Stomach (tissue), 4 donors: ENCODE results near the gene TMEM135.

Experiments used
- EP300 ChIP-seq: sonication (generic); formaldehyde crosslinking; IDR thresholded peaks from one replicate; pipeline ENCODE4 v1.6.1; 2017; ENCODE audit warnings: antibody characterized with exemption
- POLR2A ChIP-seq, 4 donors: fragments of 450-650 bp; IDR thresholded peaks; one replicate each; pipeline ENCODE4 v1.6.1; 2016; ENCODE audit warnings: antibody characterized with exemption in 4 of 4, control low read depth in 2 of 4, mild to moderate bottlenecking in 1 of 4, moderate library complexity in 1 of 4
- TF ChIP-seq, protein P1 (sequence below), 7 experiments: fragments of 450-650 bp in 4 of 7; fragments of 200-600 bp in 3 of 7; sonication (generic) in 3 of 7; IDR thresholded peaks; one replicate each; pipeline ENCODE4 v1.5.1; 2016 to 2019; ENCODE audit warnings: antibody characterized with exemption in 7 of 7, control low read depth in 2 of 7, mild to moderate bottlenecking in 1 of 7

GRCh38 chr11:87019613-87020271 lies 18.0 kb upstream of the TMEM135 start:
- TF ChIP-seq, protein P1, sequence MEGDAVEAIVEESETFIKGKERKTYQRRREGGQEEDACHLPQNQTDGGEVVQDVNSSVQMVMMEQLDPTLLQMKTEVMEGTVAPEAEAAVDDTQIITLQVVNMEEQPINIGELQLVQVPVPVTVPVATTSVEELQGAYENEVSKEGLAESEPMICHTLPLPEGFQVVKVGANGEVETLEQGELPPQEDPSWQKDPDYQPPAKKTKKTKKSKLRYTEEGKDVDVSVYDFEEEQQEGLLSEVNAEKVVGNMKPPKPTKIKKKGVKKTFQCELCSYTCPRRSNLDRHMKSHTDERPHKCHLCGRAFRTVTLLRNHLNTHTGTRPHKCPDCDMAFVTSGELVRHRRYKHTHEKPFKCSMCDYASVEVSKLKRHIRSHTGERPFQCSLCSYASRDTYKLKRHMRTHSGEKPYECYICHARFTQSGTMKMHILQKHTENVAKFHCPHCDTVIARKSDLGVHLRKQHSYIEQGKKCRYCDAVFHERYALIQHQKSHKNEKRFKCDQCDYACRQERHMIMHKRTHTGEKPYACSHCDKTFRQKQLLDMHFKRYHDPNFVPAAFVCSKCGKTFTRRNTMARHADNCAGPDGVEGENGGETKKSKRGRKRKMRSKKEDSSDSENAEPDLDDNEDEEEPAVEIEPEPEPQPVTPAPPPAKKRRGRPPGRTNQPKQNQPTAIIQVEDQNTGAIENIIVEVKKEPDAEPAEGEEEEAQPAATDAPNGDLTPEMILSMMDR (IDR thresholded peaks at IDR 0.05): no peak
- no peak for TF ChIP-seq POLR2A (IDR thresholded peaks at IDR 0.05)
- TF ChIP-seq EP300: no peak
